ENCODE results near the gene GTF2F2.

Gene GTF2F2, protein sequence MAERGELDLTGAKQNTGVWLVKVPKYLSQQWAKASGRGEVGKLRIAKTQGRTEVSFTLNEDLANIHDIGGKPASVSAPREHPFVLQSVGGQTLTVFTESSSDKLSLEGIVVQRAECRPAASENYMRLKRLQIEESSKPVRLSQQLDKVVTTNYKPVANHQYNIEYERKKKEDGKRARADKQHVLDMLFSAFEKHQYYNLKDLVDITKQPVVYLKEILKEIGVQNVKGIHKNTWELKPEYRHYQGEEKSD

DNA sequence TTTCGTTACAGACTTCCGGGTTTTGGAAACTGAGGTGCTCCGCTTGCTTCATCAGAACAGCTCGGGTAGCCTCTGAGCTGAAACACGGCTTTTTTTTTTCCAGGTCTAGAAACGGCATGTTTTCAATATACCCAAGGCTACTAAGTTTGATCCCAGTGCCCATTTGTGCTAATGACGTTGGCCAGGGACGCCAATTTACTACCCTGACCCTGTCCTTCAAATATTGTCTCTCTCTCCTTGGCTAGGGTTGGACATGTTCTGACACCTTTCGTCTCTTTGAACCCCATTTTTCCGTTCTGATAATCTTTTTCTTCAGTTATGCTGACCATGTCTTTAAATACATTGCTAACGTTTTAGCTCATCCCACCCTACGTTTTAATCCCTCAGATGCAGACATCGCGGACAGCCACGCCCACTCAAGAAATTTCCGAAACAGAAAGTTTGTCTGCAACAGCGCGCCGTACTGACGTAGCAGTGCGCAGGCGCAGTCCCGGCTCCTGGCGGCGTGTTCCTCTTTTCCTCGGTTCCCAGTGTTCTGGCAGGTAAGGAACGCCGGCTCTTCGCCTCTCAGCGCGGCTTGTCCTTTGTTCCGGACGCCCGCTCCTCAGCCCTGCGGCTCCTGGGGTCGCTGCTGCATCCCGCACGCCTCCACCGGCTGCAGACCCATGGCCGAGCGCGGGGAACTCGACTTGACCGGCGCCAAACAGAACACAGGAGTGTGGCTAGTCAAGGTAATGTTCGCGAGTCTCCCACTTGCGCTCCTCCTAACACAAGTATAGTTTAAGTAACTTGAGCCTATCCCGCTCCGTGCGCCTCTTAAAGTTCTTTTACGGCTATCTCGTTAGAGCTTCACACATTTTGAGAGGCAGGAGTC, at the start of gene GTF2F2:
Gene GTF2F2 (plus strand): TSS at position 520 of the 874 bp plus-strand sequence. CDS start 146 bp downstream, at position 666.
- ChIA-PET CTCF (interaction anchor here (0.6 to 1.0 kb wide), 3 partner anchors 73 to 161 kb away, joined by 3 to 4 read pairs (median 3); no protein-coding TSS in a partner anchor), POLR2A (ENCODE audit: low non-redundant PET) (interaction anchor here (0.6 kb wide), 1 partner anchor 49 kb away, joined by 3 read pairs; no protein-coding TSS in a partner anchor)
- H3K27ac ChIP-seq = peak within 1 kb of the TSS; percentile 87
- TF ChIP-seq, protein P1, sequence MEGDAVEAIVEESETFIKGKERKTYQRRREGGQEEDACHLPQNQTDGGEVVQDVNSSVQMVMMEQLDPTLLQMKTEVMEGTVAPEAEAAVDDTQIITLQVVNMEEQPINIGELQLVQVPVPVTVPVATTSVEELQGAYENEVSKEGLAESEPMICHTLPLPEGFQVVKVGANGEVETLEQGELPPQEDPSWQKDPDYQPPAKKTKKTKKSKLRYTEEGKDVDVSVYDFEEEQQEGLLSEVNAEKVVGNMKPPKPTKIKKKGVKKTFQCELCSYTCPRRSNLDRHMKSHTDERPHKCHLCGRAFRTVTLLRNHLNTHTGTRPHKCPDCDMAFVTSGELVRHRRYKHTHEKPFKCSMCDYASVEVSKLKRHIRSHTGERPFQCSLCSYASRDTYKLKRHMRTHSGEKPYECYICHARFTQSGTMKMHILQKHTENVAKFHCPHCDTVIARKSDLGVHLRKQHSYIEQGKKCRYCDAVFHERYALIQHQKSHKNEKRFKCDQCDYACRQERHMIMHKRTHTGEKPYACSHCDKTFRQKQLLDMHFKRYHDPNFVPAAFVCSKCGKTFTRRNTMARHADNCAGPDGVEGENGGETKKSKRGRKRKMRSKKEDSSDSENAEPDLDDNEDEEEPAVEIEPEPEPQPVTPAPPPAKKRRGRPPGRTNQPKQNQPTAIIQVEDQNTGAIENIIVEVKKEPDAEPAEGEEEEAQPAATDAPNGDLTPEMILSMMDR (conservative IDR thresholded peaks at IDR 0.05; ENCODE audit: low read depth) = no peak
- DNase-seq (ENCODE audit: low spot score) = peak; percentile 89

DNA sequence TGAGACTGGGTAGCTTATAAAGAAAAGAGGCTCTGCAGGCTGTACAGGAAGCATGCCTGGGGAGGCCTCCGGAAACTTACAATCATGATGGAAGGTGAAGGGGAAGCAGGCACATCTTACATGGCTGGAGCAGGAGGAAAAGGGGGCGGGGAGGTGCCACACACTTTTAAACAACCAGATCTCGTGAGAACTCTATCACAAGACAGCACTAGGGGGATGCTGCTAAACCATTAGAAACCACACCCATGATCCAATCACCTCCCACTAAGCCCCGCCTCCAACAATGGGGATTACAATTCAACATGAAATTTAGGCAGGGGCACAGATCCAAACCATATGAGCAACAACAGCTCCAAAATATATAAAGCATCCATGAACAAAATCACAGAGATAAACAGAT, 46.5 kb upstream of the GTF2F2 start:
- ChIA-PET POLR2A (ENCODE audit: low non-redundant PET) (no interaction called here), CTCF (interaction anchor here (0.7 kb wide), 1 partner anchor 627 kb away, joined by 5 read pairs; no protein-coding TSS in a partner anchor)
- DNase-seq (ENCODE audit: low spot score) = no peak
- TF ChIP-seq, protein P1 (conservative IDR thresholded peaks at IDR 0.05; ENCODE audit: low read depth) = no peak
- no peak overlapping the region for H3K27ac ChIP-seq

DNA sequence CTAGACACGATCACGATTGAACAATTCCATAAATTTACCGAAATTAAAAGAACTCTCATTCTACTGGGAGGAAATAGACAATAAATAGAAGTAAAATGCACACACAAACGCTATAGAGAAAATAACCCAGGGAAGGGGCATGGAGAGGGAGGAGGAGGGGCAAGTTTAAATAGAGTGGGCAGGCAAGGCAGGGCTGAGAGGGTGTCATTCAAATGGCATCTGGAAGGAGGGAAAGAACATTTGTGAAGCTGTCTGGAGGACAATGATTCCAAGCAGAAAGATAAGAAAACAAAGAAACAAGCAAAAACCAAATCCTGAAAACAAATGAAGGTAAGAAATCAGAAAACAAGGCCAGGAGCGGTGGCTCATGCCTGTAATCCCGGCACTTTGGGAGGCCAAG, 45.6 kb upstream of the GTF2F2 start:
- CTCF ChIA-PET = interaction anchor here (0.7 to 1.0 kb wide), 2 partner anchors 8 to 12 kb away, joined by 3 to 4 read pairs; no protein-coding TSS in a partner anchor
- no peak for DNase-seq (ENCODE audit: low spot score)
- TF ChIP-seq, protein P1 (conservative IDR thresholded peaks at IDR 0.05; ENCODE audit: low read depth) = no peak
- no peak overlapping the region for H3K27ac ChIP-seq
- POLR2A ChIA-PET (ENCODE audit: low non-redundant PET) = no interaction called here

- no peak for DNase-seq (ENCODE audit: low spot score)
- POLR2A ChIA-PET (ENCODE audit: low non-redundant PET) = interaction anchor here (0.7 kb wide), 1 partner anchor 340 kb away, joined by 5 read pairs; the partner anchor contains the start of gene SLC25A30
- no peak overlapping the region for H3K27ac ChIP-seq
- TF ChIP-seq, protein P1 (conservative IDR thresholded peaks at IDR 0.05; ENCODE audit: low read depth) = no peak
- CTCF ChIA-PET = no interaction called here
Measured at GRCh38 chr13:45078003-45078402, 42.3 kb upstream of the GTF2F2 start.

DNA sequence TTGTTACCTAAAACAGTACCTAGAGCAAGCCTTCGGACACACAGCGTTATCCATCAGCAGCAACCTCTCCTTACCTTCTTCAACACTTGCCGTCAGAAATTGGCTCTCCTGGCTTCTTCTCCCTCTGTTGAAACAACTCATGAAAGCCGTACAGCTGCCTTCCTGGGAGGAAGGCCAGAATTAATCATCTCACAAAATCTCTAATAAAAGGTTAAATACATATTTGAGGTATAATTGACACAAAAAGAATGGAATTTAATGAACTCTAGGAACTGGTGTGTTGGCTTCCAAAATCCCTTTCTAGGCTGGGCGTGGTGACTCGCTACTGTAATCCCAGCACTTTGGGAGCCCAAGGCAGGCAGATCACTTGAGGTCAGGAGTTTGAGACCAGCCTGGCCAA, 37.3 kb upstream of the GTF2F2 start:
- TF ChIP-seq, protein P1 (conservative IDR thresholded peaks at IDR 0.05; ENCODE audit: low read depth) = no peak
- peak overlapping the region; percentile 84 for H3K27ac ChIP-seq
- ChIA-PET POLR2A (ENCODE audit: low non-redundant PET) (no interaction called here), CTCF (interaction anchor here (0.7 kb wide), 1 partner anchor 227 kb away, joined by 3 read pairs; no protein-coding TSS in a partner anchor)
- peak; percentile 30 for DNase-seq (ENCODE audit: low spot score)

DNA sequence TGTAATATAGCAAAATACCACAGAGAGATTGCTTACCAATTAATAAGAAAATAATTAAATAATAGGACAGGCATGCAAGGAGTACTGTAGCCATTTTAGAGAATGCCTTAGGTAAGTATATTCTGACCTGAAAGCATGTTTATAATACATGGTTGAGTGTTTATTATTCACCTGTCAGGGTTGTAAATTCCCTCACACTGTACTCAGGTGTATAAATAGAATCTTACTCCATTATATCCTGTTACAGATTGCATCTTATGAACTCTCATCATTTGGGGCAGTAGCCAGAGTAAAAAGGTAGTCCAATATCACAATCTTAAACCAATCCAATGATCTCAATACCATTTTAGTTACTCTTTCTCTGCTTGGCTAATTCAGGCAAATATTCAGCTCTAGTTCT, 35.8 kb upstream of the GTF2F2 start:
- CTCF ChIA-PET = no interaction called here
- POLR2A ChIA-PET (ENCODE audit: low non-redundant PET) = no interaction called here
- TF ChIP-seq, protein P1 (conservative IDR thresholded peaks at IDR 0.05; ENCODE audit: low read depth) = no peak
- no peak for DNase-seq (ENCODE audit: low spot score)
- H3K27ac ChIP-seq = no peak overlapping the region

Measured in RWPE1 (cell line).